ENCODE measurements around the gene CCDC85C. TPM values are rescaled to one million over a fixed set of nuclear protein-coding genes. Genes with fewer than 3 reads are reported as not detected.

CCDC85C gene
- total and polyA plus RNA-seq, 2 of the 4 experiments (the other 2 are of a cell fraction): 16.0 to 19.0 TPM

DNA sequence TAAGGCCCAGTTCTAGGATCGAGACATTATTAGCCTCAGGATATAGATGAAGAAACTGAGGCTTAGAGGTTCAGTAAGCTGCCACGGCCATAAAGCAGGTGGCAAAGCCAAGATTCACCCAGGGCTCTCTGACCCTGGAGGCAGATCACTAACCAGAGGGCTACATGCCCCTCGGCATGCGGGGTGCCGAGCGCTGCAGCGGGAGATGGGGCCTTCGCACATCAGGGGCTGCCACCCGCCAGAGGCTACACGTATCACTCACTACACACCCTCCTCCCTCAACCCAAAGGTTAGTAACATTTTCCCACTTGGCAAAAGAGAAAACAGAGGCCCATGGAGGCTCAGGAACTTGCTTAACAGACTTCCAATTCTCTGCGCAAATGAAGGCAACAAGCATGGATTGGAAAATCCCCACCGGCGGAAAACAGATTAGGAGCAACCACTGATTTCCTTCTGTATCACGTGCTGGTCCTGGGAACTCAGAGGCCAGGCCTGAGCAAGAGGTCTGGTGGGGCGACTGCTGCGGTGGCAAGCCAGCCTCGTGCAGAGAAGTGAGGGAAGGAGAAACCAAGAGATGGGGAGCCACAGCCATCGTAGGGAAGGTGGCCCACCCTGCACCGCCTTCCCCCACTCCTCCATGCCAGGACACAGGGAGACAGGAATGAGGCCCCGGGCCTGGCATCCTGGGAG is 6.0 kb downstream of the CCDC85C start:
- Histone ChIP-seq H4K91ac (ENCODE audit: insufficient read depth, low read depth, low read length) (no peak overlapping the region; the same call in 1 of the 2 replicates), H3K36me3 (ENCODE audit: control insufficient read depth, insufficient read depth, low read length) (no peaks in the 10 kb centered on the region), H2AK5ac (ENCODE audit: low read depth, low read length) (no peak overlapping the region), H3K4ac (ENCODE audit: low read depth, low read length) (no peak overlapping the region), H3K23ac (ENCODE audit: low read depth, low read length) (no peak overlapping the region; the same call in 1 of the 2 replicates), H2AFZ (replicated peaks; ENCODE audit: low read length, poor library complexity) (no peak overlapping the region), H2BK15ac (ENCODE audit: low read depth, low read length) (no peak overlapping the region), H4K5ac (ENCODE audit: low read depth, low read length) (no peak overlapping the region), H2BK20ac (ENCODE audit: low read depth, low read length) (no peak overlapping the region), H3K4me3 (ENCODE audit: insufficient read depth, low read depth, low read length) (no peak overlapping the region), H3K27me3 (ENCODE audit: control insufficient read depth, insufficient read depth, low read length) (no peaks in the 10 kb centered on the region), H2AK9ac (replicated peaks; ENCODE audit: low read depth, low read length, poor library complexity) (no peak overlapping the region), H4K20me1 (ENCODE audit: insufficient read depth, low read length) (peaks cover 58% of the 10 kb centered on the region), H4K8ac (ENCODE audit: low read depth in 2 of 2, low read length in 2 of 2) (no peak overlapping the region), H3K4me2 (ENCODE audit: low read depth, low read length) (no peak overlapping the region), H3K9me1 (ENCODE audit: insufficient read depth, low read length) (peaks cover 30% of the 10 kb centered on the region), H3K14ac (replicated peaks; ENCODE audit: low read depth, low read length) (no peak overlapping the region), H3K9ac (ENCODE audit: low read depth, low read length) (no peak overlapping the region), H3K79me1 (ENCODE audit: low read depth in 1 of 2, low read length in 2 of 2) (peaks cover 21 to 96% of the 10 kb centered on the region in 2 experiments), H3K27ac (ENCODE audit: insufficient read depth, low read length) (no peak overlapping the region), H3K9me3 (ENCODE audit: control insufficient read depth, insufficient read depth, low read length) (no peaks in the 10 kb centered on the region), H3K18ac (ENCODE audit: low read depth, low read length) (no peak overlapping the region), H3K56ac (ENCODE audit: extremely low read depth, insufficient read depth, low read length) (no peak overlapping the region), H2BK120ac (ENCODE audit: low read depth, low read length) (no peak overlapping the region), H2BK5ac (ENCODE audit: low read depth, low read length, poor library complexity, severe bottlenecking) (no peak overlapping the region), H3K4me1 (ENCODE audit: control insufficient read depth, insufficient read depth, low read length) (peaks cover 10% of the 10 kb centered on the region; the same call in 1 of the 2 replicates)
- DNase-seq (no peak), ATAC-seq (ENCODE audit: low read depth) (no peak)
- ChIA-PET POLR2A (ENCODE audit: unreplicated experiment) (no interaction called here), CTCF (no interaction called here)
- in situ Hi-C loops (cut with MboI; ENCODE audit: low sequenced_read_pairs): no loop called here
- TF ChIP-seq RAD21 (IDR thresholded peaks at IDR 0.05; ENCODE audit: low read length) (no peak), RFX5 (IDR thresholded peaks at IDR 0.05; ENCODE audit: low read depth, low read length) (no peak), NFE2L2 (IDR thresholded peaks at IDR 0.05; ENCODE audit: low read depth, low read length) (no peak)
- TF ChIP-seq, protein P1, sequence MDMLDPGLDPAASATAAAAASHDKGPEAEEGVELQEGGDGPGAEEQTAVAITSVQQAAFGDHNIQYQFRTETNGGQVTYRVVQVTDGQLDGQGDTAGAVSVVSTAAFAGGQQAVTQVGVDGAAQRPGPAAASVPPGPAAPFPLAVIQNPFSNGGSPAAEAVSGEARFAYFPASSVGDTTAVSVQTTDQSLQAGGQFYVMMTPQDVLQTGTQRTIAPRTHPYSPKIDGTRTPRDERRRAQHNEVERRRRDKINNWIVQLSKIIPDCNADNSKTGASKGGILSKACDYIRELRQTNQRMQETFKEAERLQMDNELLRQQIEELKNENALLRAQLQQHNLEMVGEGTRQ (IDR thresholded peaks at IDR 0.05; ENCODE audit: low read depth, low read length): no peak
- BruUV-seq (replicated peaks): no TSS peak
- WGBS, 2 experiments (ENCODE audit: extremely low coverage in 2 of 2, insufficient read length in 1 of 2): 90% methylated on average over 7 of the region's 20 CpGs; no CpG with 5 or more reads in 1 of the 2 experiments
- intact Hi-C loops (cut with micrococcal nuclease): no loop called here
- dilution Hi-C loops (cut with HindIII; ENCODE audit: low sequenced_read_pairs, unreplicated experiment): no loop called here
